Lower leg skin (tissue), 4 donors: ENCODE data around the gene GYPA. TPM values are rescaled to one million over a fixed set of nuclear protein-coding genes. Genes with fewer than 3 reads are reported as not detected.
"Not testable (repeated sequence)": the region's sequence is repeated elsewhere in the genome, so short reads cannot be mapped to it uniquely, and the experiment has no call there.

Experiments
- DNase-seq, 2 donors: peaks; one replicate each; pipeline ENCODE4 v3.0.0-alpha.2; 2019; ENCODE audit warnings: low spot score in 2 of 2
- H3K4me3 ChIP-seq: fragments of 200-600 bp; sonication (generic); 2 replicates; pipeline ENCODE4 v1.5.1; 2017; ENCODE audit warnings: mild to moderate bottlenecking, low read depth; ENCODE audit not compliant: poor library complexity, severe bottlenecking
- CTCF ChIP-seq, 3 donors: fragments of 450-650 bp; IDR thresholded peaks; one replicate each; pipeline ENCODE4 v1.5.1; 2016; ENCODE audit warnings: antibody characterized with exemption in 3 of 3, mild to moderate bottlenecking in 3 of 3, moderate library complexity in 2 of 3
- POLR2A ChIP-seq, 2 donors: fragments of 450-650 bp; IDR thresholded peaks; one replicate each; pipeline ENCODE4 v1.6.1; 2016 to 2017; ENCODE audit warnings: antibody characterized with exemption in 2 of 2, mild to moderate bottlenecking in 1 of 2, moderate library complexity in 1 of 2
- WGBS, 2 donors: methylation state at CpG; one replicate each; pipeline ENCODE4 v1.1.5; 2018; 5-methylcytosine and 5-hydroxymethylcytosine counted together
- intact Hi-C: fragments of 100-400 bp; cut with DNase I; formaldehyde crosslinking; loops from one replicate; pipeline ENCODE4 v1.15.0; 2023; ENCODE audit warnings: low total_unique reads
- total RNA-seq, 4 donors: library from RNA; depleted of rRNA; stranded (reverse); fragments of >200 nt; gene quantifications; one replicate each; pipeline ENCODE4 v1.1.0, GENCODE V29; 2016

Gene GYPA
- total RNA-seq, 4 donors from 2014 or later, result not detected

- H3K4me3 ChIP-seq, DNase-seq, intact Hi-C loops: not testable (repeated sequence)
- WGBS, 2 donors, result 71 to 79% methylated on average over 3 of the region's 5 CpGs
Observed at GRCh38 chr4:144128709-144129320, 11.7 kb downstream of the GYPA start.

GRCh38 chr4:144125109-144125508, 15.4 kb downstream of the GYPA start:
- 69 to 74% methylated on average over 1 of the region's 2 CpGs for WGBS, 2 donors
- intact Hi-C loops, DNase-seq, H3K4me3 ChIP-seq: not testable (repeated sequence)

GRCh38 chr4:144123982-144124635, 16.4 kb downstream of the GYPA start:
- H3K4me3 ChIP-seq, DNase-seq, intact Hi-C loops: not testable (repeated sequence)
- 51 to 55% methylated on average over 4 of the region's 4 CpGs for WGBS, 2 donors

- intact Hi-C loops, H3K4me3 ChIP-seq, DNase-seq: not testable (repeated sequence)
- 57 to 63% methylated on average over 3 of the region's 3 CpGs for WGBS, 2 donors
Observed at GRCh38 chr4:144123269-144123668, 17.2 kb downstream of the GYPA start.

GRCh38 chr4:144119752-144120151, 20.8 kb downstream of the GYPA start:
- 84 to 87% methylated on average over 5 of the region's 5 CpGs for WGBS, 2 donors
- DNase-seq, intact Hi-C loops, H3K4me3 ChIP-seq: not testable (repeated sequence)

- DNase-seq, result no peak
- no peak overlapping the region for H3K4me3 ChIP-seq
- 78 to 83% methylated on average over 4 of the region's 4 CpGs for WGBS, 2 donors
- TF ChIP-seq POLR2A (IDR thresholded peaks at IDR 0.05) (no peak), CTCF (IDR thresholded peaks at IDR 0.05) (no peak)
- intact Hi-C loops, result no loop called here
Observed at GRCh38 chr4:144115519-144115918, 25.0 kb downstream of the GYPA start.

- no peak for DNase-seq
- WGBS, 2 donors, result 46 to 51% methylated on average over 2 of the region's 2 CpGs
- H3K4me3 ChIP-seq, result no peak overlapping the region
- intact Hi-C loops, result no loop called here
- TF ChIP-seq CTCF (IDR thresholded peaks at IDR 0.05), result no peak
- no peak for TF ChIP-seq POLR2A (IDR thresholded peaks at IDR 0.05)
Observed at GRCh38 chr4:144113546-144113945, 27.0 kb downstream of the GYPA start.

- no peak for TF ChIP-seq CTCF (IDR thresholded peaks at IDR 0.05)
- no peak for TF ChIP-seq POLR2A (IDR thresholded peaks at IDR 0.05)
- intact Hi-C loops, result no loop called here
- WGBS, 2 donors, result 79 to 81% methylated on average over 6 of the region's 6 CpGs
- DNase-seq, result no peak
- H3K4me3 ChIP-seq, result no peak overlapping the region
Observed at GRCh38 chr4:144104509-144105130, 35.9 kb downstream of the GYPA start.

GRCh38 chr4:144097776-144098175, 42.7 kb downstream of the GYPA start:
- 83 to 87% methylated on average over 2 of the region's 2 CpGs for WGBS, 2 donors
- H3K4me3 ChIP-seq, DNase-seq, intact Hi-C loops: not testable (repeated sequence)

GRCh38 chr4:144093995-144094394, 46.5 kb downstream of the GYPA start:
- intact Hi-C loops, result not testable (repeated sequence)
- WGBS, 2 donors, result 53% methylated on average over 4 of the region's 4 CpGs

GRCh38 chr4:144091181-144091580, 49.3 kb downstream of the GYPA start:
- WGBS, 2 donors, result 83 to 89% methylated on average over 2 of the region's 2 CpGs
- DNase-seq, intact Hi-C loops, H3K4me3 ChIP-seq: not testable (repeated sequence)

More at GRCh38 chr4:144093995-144094394, 46.5 kb downstream of the GYPA start:
- not testable (repeated sequence) for DNase-seq, H3K4me3 ChIP-seq
